ENCODE measurements around the gene MYH11.
A peak's percentile ranks its signal among the peaks of the same experiment; 100 is the strongest.
"Not testable (repeated sequence)": the region's sequence is repeated elsewhere in the genome, so short reads cannot be mapped to it uniquely, and the experiment has no call there.

MYH11 gene

DNA sequence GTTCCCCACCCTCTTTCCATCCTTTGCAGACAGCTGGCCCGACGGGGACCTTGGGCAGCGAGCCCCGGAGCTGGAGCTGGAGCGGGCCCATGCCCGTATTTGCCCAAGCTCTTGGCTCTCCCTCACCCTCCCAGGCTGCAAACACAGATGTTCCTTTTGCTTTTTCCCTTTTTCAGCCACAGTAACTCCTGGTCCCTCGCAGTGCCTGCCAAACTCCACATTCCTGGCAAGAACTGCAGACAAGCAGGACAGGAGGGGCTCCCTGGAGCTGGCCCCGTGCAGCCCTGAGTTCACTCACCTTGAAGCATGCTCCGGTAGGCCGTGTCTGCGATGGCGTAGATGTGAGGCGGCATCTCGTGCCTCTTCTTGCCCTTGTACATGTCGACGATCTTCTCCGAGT is 33.9 kb downstream of the MYH11 start:
- no peaks in the 10 kb centered on the region; the same call in 1 of the 2 replicates for H3K27me3 ChIP-seq (ENCODE audit: control insufficient read depth, insufficient read depth, low read length)
- H3K4me3 ChIP-seq (ENCODE audit: low read depth, low read length) = no peak overlapping the region
- H3K36me3 ChIP-seq (ENCODE audit: control insufficient read depth, insufficient read depth, low read length) = no peaks in the 10 kb centered on the region
- no peaks in the 10 kb centered on the region for H3K4me1 ChIP-seq (ENCODE audit: control insufficient read depth, insufficient read depth, low read length)
- no peak overlapping the region for H3K27ac ChIP-seq (ENCODE audit: low read depth, low read length)
- H3K9me3 ChIP-seq (ENCODE audit: control insufficient read depth, insufficient read depth, low read depth, low read length) = peaks cover 12% of the 10 kb centered on the region
- no peak overlapping the region for H3K9ac ChIP-seq (ENCODE audit: low read length)

DNA sequence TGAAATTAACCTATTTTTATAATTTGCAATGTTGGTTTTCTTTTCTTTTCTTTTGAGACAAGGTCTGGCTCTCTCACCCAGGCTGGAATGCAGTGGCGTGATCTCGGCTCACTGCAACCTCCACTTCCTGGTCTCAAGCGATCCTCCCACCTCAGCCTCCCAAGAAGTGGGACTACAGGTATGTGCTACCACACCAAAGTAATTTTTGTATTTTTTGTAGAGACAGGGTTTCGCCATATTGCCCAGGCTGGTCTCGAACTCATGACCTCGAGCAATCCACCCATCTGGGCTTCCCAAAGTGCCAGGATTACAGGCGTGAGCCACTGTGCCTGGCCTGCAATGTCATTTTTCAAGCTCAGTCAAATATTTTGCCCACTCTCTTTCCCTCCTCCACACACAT is 36.0 kb downstream of the MYH11 start:
- H3K9ac ChIP-seq (ENCODE audit: low read length) = no peak overlapping the region
- no peaks in the 10 kb centered on the region; the same call in 1 of the 2 replicates for H3K27me3 ChIP-seq (ENCODE audit: control insufficient read depth, insufficient read depth, low read length)
- H3K4me1 ChIP-seq (ENCODE audit: control insufficient read depth, insufficient read depth, low read length) = no peaks in the 10 kb centered on the region
- no peak overlapping the region for H3K27ac ChIP-seq (ENCODE audit: low read depth, low read length)
- H3K9me3 ChIP-seq (ENCODE audit: control insufficient read depth, insufficient read depth, low read depth, low read length) = peaks cover 18% of the 10 kb centered on the region
- H3K4me3 ChIP-seq (ENCODE audit: low read depth, low read length) = no peak overlapping the region
- H3K36me3 ChIP-seq (ENCODE audit: control insufficient read depth, insufficient read depth, low read length) = no peaks in the 10 kb centered on the region

DNA sequence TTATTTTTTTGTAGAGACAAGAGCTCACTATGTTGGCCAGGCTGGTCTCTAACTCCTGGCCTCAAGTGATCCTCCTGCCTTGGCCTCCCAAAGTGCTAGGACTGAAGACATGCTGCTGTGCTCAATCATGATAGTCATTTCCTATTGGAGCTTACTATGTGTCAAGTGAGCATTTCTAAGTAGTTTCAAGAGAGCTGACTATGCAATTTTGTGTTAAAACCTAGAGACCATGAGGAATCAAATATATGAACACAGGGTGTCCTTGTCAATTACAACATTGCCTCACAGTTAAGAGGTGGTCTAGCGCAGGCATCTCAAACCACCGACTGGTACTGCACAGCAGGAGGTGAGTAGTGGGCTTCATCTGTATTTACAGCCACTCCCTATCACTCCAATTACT is 37.8 kb downstream of the MYH11 start:
- no peak overlapping the region for H3K4me3 ChIP-seq (ENCODE audit: low read depth, low read length)
- peaks cover 26% of the 10 kb centered on the region for H3K9me3 ChIP-seq (ENCODE audit: control insufficient read depth, insufficient read depth, low read depth, low read length)
- H3K36me3 ChIP-seq (ENCODE audit: control insufficient read depth, insufficient read depth, low read length) = no peaks in the 10 kb centered on the region

DNA sequence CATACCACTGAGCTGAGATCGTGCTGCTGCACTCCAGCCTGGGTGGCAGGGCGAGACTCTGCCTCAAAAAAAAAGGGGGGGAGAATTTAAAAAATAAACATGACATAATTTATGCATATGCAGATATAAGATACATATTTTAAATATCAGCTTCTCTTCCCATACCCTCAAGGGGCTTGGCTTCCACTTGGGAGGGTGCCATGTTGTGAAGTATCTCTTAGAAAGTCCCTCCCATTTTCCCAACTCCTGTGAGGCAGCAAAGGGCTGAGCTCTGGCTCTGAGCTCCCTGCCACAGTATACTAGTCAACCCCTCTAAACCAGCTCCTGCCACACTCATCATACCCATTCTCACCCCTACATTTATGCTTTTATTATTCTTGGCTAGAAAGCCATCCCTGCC is 39.4 kb downstream of the MYH11 start:
- H3K27me3 ChIP-seq (ENCODE audit: control insufficient read depth, insufficient read depth, low read length) = no peaks in the 10 kb centered on the region; the same call in 1 of the 2 replicates
- H3K27ac ChIP-seq (ENCODE audit: low read depth, low read length) = no peak overlapping the region
- H3K4me3 ChIP-seq (ENCODE audit: low read depth, low read length) = no peak overlapping the region
- no peaks in the 10 kb centered on the region for H3K4me1 ChIP-seq (ENCODE audit: control insufficient read depth, insufficient read depth, low read length)
- H3K9ac ChIP-seq (ENCODE audit: low read length) = no peak overlapping the region
- H3K9me3 ChIP-seq (ENCODE audit: control insufficient read depth, insufficient read depth, low read depth, low read length) = peaks cover 26% of the 10 kb centered on the region
- no peaks in the 10 kb centered on the region for H3K36me3 ChIP-seq (ENCODE audit: control insufficient read depth, insufficient read depth, low read length)

More for the DNA sequence above, 37.8 kb downstream of the MYH11 start:
- Histone ChIP-seq H3K27ac (ENCODE audit: low read depth, low read length) (no peak overlapping the region), H3K4me1 (ENCODE audit: control insufficient read depth, insufficient read depth, low read length) (no peaks in the 10 kb centered on the region), H3K27me3 (ENCODE audit: control insufficient read depth, insufficient read depth, low read length) (no peaks in the 10 kb centered on the region; the same call in 1 of the 2 replicates), H3K9ac (ENCODE audit: low read length) (no peak overlapping the region)

DNA sequence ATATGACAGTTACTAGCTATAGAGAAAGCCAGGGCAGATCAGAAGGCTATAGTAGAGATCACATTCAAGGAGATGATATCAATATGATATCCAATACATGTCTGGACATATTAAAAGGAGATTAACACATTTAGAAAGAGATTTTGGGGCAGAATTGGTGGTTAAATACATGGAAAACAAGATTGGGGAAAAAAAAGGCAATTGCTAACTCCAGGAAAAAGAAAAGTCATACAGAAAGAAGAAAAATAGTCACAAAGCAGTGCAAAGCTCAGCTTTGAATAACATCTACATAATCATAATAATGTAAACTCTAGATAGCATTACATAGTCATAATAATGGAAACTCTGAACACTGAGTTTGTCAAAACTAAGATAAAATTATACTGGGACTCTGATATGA is 40.6 kb downstream of the MYH11 start:
- peaks cover 28% of the 10 kb centered on the region for H3K9me3 ChIP-seq (ENCODE audit: control insufficient read depth, insufficient read depth, low read depth, low read length)
- no peak overlapping the region for H3K9ac ChIP-seq (ENCODE audit: low read length)
- H3K27me3 ChIP-seq (ENCODE audit: control insufficient read depth, insufficient read depth, low read length) = no peaks in the 10 kb centered on the region; the same call in 1 of the 2 replicates
- H3K36me3 ChIP-seq (ENCODE audit: control insufficient read depth, insufficient read depth, low read length) = no peaks in the 10 kb centered on the region
- no peaks in the 10 kb centered on the region for H3K4me1 ChIP-seq (ENCODE audit: control insufficient read depth, insufficient read depth, low read length)
- H3K4me3 ChIP-seq (ENCODE audit: low read depth, low read length) = no peak overlapping the region
- no peak overlapping the region for H3K27ac ChIP-seq (ENCODE audit: low read depth, low read length)

DNA sequence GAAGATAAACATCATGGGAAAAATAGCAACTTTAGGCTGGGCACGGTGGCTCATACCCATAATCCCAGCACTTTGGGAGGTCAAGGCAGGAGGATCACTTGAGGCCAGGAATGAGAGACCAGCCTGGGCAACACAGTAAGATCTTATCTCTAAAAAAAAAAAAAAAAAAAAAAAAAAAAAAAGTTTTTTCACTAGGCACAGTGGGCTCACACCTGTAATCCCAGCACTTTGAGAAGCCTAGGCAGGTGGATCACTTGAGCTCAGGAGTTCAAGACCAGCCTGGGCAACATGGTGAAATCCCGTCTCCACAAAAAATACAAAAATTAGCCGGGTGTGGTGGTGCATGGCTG is 44.5 kb downstream of the MYH11 start:
- not testable (repeated sequence) for H3K4me3 ChIP-seq (ENCODE audit: low read depth, low read length); H3K27ac ChIP-seq (ENCODE audit: low read depth, low read length); H3K27me3 ChIP-seq (ENCODE audit: control insufficient read depth, insufficient read depth, low read length); H3K9ac ChIP-seq (ENCODE audit: low read length); H3K36me3 ChIP-seq (ENCODE audit: control insufficient read depth, insufficient read depth, low read length)
- Histone ChIP-seq H3K4me1 (ENCODE audit: control insufficient read depth, insufficient read depth, low read length) (peaks cover 10% of the 10 kb centered on the region), H3K9me3 (ENCODE audit: control insufficient read depth, insufficient read depth, low read depth, low read length) (peaks cover 21% of the 10 kb centered on the region)

DNA sequence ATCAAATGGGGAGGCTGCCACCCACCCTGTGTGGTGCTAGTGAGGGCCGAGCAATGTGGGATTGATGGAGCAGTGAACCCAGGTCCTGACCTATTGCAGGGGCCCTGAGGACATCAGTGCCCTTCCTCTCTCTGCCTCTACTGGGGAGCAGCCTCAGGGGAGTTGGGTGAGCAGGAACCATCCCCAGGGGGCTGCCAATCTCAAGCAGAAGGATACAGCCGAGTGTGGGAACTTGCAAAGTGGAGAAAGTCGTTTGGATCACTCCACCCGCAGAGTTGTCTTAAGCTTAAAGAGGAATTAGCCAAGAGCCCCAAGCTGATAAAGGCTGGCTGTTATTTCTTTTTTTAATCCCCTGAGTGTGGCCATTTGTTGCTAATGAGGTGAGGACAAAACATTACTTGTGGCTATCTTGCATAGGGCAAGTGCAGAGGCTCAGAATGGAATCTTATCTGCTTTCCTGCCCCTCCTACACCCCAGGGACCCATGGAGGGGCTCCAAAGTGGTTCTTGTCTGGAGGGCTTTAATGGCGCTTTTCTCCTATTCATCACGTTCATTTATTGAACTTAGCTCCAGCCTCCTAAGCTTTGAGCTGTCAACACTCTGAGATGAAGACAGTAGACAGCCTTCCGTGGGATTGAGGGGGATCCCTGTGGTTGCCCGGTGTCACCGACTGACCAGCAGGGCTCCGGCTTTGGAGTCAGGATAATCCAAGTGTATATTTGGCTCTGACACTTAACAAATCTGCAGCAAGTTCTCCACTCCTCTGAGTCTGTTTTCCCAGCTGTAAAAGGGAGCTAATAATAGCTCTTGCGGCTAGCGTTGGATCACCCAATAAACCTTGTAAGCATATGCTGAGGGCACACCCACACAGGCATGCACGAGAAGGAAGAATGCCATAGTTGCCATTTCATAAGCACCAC is 45.1 kb downstream of the MYH11 start:
- peaks cover 21% of the 10 kb centered on the region for H3K9me3 ChIP-seq (ENCODE audit: control insufficient read depth, insufficient read depth, low read depth, low read length)
- H3K27me3 ChIP-seq (ENCODE audit: control insufficient read depth, insufficient read depth, low read length) = no peaks in the 10 kb centered on the region; the same call in 1 of the 2 replicates
- no peak overlapping the region for H3K4me3 ChIP-seq (ENCODE audit: low read depth, low read length)
- no peak overlapping the region for H3K27ac ChIP-seq (ENCODE audit: low read depth, low read length)
- no peaks in the 10 kb centered on the region for H3K36me3 ChIP-seq (ENCODE audit: control insufficient read depth, insufficient read depth, low read length)
- H3K4me1 ChIP-seq (ENCODE audit: control insufficient read depth, insufficient read depth, low read length) = peaks cover 13% of the 10 kb centered on the region
- no peak overlapping the region for H3K9ac ChIP-seq (ENCODE audit: low read length)

DNA sequence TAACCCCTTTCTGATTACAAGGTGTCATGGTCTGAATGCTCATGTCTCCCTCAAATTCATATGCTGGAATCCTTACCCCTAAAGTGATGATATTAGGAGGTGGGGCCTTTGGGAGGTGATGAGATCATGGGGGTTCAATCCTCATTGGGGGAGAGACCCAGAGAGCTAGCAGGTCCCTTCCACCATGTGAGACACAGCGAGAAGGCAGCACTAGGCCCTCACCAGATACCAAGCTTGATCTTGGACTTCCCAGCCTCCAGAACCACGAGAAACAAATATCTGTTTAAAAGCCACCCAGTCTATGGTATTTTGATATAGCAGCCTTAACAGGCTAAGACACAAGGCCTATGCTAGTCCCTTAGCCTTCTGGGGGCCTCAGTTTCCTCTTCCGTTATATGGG is 45.9 kb downstream of the MYH11 start:
- peaks cover 13% of the 10 kb centered on the region for H3K4me1 ChIP-seq (ENCODE audit: control insufficient read depth, insufficient read depth, low read length)
- no peak overlapping the region for H3K4me3 ChIP-seq (ENCODE audit: low read depth, low read length)
- no peak overlapping the region for H3K9ac ChIP-seq (ENCODE audit: low read length)
- no peaks in the 10 kb centered on the region; the same call in 1 of the 2 replicates for H3K27me3 ChIP-seq (ENCODE audit: control insufficient read depth, insufficient read depth, low read length)
- H3K27ac ChIP-seq (ENCODE audit: low read depth, low read length) = no peak overlapping the region
- H3K36me3 ChIP-seq (ENCODE audit: control insufficient read depth, insufficient read depth, low read length) = no peaks in the 10 kb centered on the region
- H3K9me3 ChIP-seq (ENCODE audit: control insufficient read depth, insufficient read depth, low read depth, low read length) = peaks cover 16% of the 10 kb centered on the region

GRCh38 chr16:15810411-15810810 is 46.4 kb downstream of the MYH11 start:
- Histone ChIP-seq H3K36me3 (ENCODE audit: control insufficient read depth, insufficient read depth, low read length) (no peaks in the 10 kb centered on the region), H3K9ac (ENCODE audit: low read length) (no peak overlapping the region), H3K27ac (ENCODE audit: low read depth, low read length) (no peak overlapping the region), H3K27me3 (ENCODE audit: control insufficient read depth, insufficient read depth, low read length) (no peaks in the 10 kb centered on the region; the same call in 1 of the 2 replicates), H3K4me3 (ENCODE audit: low read depth, low read length) (no peak overlapping the region), H3K9me3 (ENCODE audit: control insufficient read depth, insufficient read depth, low read depth, low read length) (peaks cover 11% of the 10 kb centered on the region), H3K4me1 (ENCODE audit: control insufficient read depth, insufficient read depth, low read length) (peaks cover 13% of the 10 kb centered on the region)

DNA sequence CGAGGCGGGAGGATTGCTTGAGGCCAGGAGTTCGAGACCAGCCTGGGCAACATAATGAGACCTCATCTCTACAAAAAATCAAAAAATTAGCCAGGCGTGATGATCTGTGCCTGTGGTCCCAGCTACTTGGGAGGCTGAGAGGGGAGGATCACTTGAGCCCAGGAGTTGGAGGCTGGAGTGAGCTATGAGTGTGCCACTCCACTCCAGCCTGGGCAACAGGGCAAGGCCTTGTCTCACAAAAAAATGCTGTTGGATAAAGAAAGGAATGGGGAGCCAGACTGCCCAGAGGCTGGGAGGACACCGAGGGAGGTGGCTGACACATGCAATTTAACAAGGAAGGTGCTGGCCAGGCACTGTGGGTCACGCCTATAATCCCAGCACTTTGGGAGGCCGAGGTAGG is 47.5 kb downstream of the MYH11 start:
- peaks cover 13% of the 10 kb centered on the region for H3K4me1 ChIP-seq (ENCODE audit: control insufficient read depth, insufficient read depth, low read length)
- not testable (repeated sequence) for H3K9ac ChIP-seq (ENCODE audit: low read length); H3K4me3 ChIP-seq (ENCODE audit: low read depth, low read length); H3K27ac ChIP-seq (ENCODE audit: low read depth, low read length); H3K27me3 ChIP-seq (ENCODE audit: control insufficient read depth, insufficient read depth, low read length); H3K9me3 ChIP-seq (ENCODE audit: control insufficient read depth, insufficient read depth, low read depth, low read length); H3K36me3 ChIP-seq (ENCODE audit: control insufficient read depth, insufficient read depth, low read length)

DNA sequence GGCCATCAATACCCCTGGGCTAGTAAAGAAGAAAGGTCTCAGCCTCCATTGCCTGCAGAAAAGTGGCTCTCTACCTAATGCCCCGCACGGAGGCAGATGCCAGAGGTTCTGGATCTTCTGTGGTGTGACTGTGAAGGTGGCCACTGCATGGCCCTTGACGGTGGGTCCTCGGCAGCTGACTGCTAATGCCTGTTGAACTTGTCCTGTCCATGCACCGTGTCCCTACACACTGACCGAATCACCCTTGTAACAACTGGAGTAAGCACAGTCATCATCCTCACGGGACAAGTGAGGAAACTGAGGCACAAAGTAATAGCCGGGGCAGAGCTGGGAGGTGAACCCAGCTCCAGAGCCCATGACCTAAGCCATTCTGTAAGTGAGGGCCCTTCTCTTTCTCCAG is 48.8 kb downstream of the MYH11 start:
- Histone ChIP-seq H3K4me1 (ENCODE audit: control insufficient read depth, insufficient read depth, low read length) (peaks cover 13% of the 10 kb centered on the region), H3K27ac (ENCODE audit: low read depth, low read length) (no peak overlapping the region), H3K9me3 (ENCODE audit: control insufficient read depth, insufficient read depth, low read depth, low read length) (peaks cover 8% of the 10 kb centered on the region), H3K4me3 (ENCODE audit: low read depth, low read length) (no peak overlapping the region), H3K36me3 (ENCODE audit: control insufficient read depth, insufficient read depth, low read length) (no peaks in the 10 kb centered on the region), H3K27me3 (ENCODE audit: control insufficient read depth, insufficient read depth, low read length) (no peaks in the 10 kb centered on the region), H3K9ac (ENCODE audit: low read length) (peak overlapping the region; percentile 58)
